ENCODE data around the gene MCC. TPM values are rescaled to one million over a fixed set of nuclear protein-coding genes. Genes with fewer than 3 reads are reported as not detected.

MCC gene
- total RNA-seq, 1 donor from 2014 or later, result 46.1 TPM

GRCh38 chr5:113495422-113495841 lies 7.2 kb upstream of the MCC start:
- Mint-ChIP-seq H3K27ac (ENCODE audit: unreplicated experiment) (no peak overlapping the region), H3K36me3 (ENCODE audit: unreplicated experiment) (peaks cover 7% of the 10 kb centered on the region), H3K4me1 (ENCODE audit: low read depth, unreplicated experiment) (peaks cover 12% of the 10 kb centered on the region), H3K9me3 (ENCODE audit: unreplicated experiment) (peaks cover 3% of the 10 kb centered on the region), H3K27me3 (ENCODE audit: unreplicated experiment) (peaks cover 4% of the 10 kb centered on the region), H3K4me3 (ENCODE audit: unreplicated experiment) (no peak overlapping the region)
- no peak for TF ChIP-seq CTCF (IDR thresholded peaks at IDR 0.05; ENCODE audit: partially characterized antibody, unreplicated experiment)
- DNase-seq, result no peak

GRCh38 chr5:113493446-113493845 lies 5.2 kb upstream of the MCC start:
- H3K4me3 Mint-ChIP-seq (ENCODE audit: unreplicated experiment), result no peak overlapping the region
- peaks cover 5% of the 10 kb centered on the region for H3K9me3 Mint-ChIP-seq (ENCODE audit: unreplicated experiment)

GRCh38 chr5:113491022-113491421 lies 2.8 kb upstream of the MCC start:
- TF ChIP-seq CTCF (IDR thresholded peaks at IDR 0.05; ENCODE audit: partially characterized antibody, unreplicated experiment), result no peak
- peaks cover 2% of the 10 kb centered on the region for H3K4me1 Mint-ChIP-seq (ENCODE audit: low read depth, unreplicated experiment)
- no peak for DNase-seq
- H3K27ac Mint-ChIP-seq (ENCODE audit: unreplicated experiment), result no peak overlapping the region
- peaks cover 4% of the 10 kb centered on the region for H3K27me3 Mint-ChIP-seq (ENCODE audit: unreplicated experiment)
- H3K36me3 Mint-ChIP-seq (ENCODE audit: unreplicated experiment), result peaks cover 11% of the 10 kb centered on the region
- H3K9me3 Mint-ChIP-seq (ENCODE audit: unreplicated experiment), result peaks cover 5% of the 10 kb centered on the region
- no peak overlapping the region for H3K4me3 Mint-ChIP-seq (ENCODE audit: unreplicated experiment)

More at GRCh38 chr5:113493446-113493845, 5.2 kb upstream of the MCC start:
- Mint-ChIP-seq H3K27me3 (ENCODE audit: unreplicated experiment) (peaks cover 4% of the 10 kb centered on the region), H3K4me1 (ENCODE audit: low read depth, unreplicated experiment) (peaks cover 12% of the 10 kb centered on the region), H3K27ac (ENCODE audit: unreplicated experiment) (no peak overlapping the region), H3K36me3 (ENCODE audit: unreplicated experiment) (peaks cover 11% of the 10 kb centered on the region)
- TF ChIP-seq CTCF (IDR thresholded peaks at IDR 0.05; ENCODE audit: partially characterized antibody, unreplicated experiment), result no peak
- DNase-seq, result no peak

GRCh38 chr5:113490317-113490716 lies 2.1 kb upstream of the MCC start:
- Mint-ChIP-seq H3K4me3 (ENCODE audit: unreplicated experiment) (no peak overlapping the region), H3K36me3 (ENCODE audit: unreplicated experiment) (peaks cover 11% of the 10 kb centered on the region), H3K27ac (ENCODE audit: unreplicated experiment) (no peak overlapping the region), H3K4me1 (ENCODE audit: low read depth, unreplicated experiment) (no peaks in the 10 kb centered on the region), H3K27me3 (ENCODE audit: unreplicated experiment) (peaks cover 2% of the 10 kb centered on the region), H3K9me3 (ENCODE audit: unreplicated experiment) (peaks cover 5% of the 10 kb centered on the region)
- TF ChIP-seq CTCF (IDR thresholded peaks at IDR 0.05; ENCODE audit: partially characterized antibody, unreplicated experiment), result no peak
- DNase-seq, result no peak

- H3K9me3 Mint-ChIP-seq (ENCODE audit: unreplicated experiment), result peaks cover 5% of the 10 kb centered on the region
- H3K36me3 Mint-ChIP-seq (ENCODE audit: unreplicated experiment), result peaks cover 11% of the 10 kb centered on the region
- no peak overlapping the region for H3K27ac Mint-ChIP-seq (ENCODE audit: unreplicated experiment)
- H3K4me1 Mint-ChIP-seq (ENCODE audit: low read depth, unreplicated experiment), result no peaks in the 10 kb centered on the region
- H3K4me3 Mint-ChIP-seq (ENCODE audit: unreplicated experiment), result no peak overlapping the region
- TF ChIP-seq CTCF (IDR thresholded peaks at IDR 0.05; ENCODE audit: partially characterized antibody, unreplicated experiment), result no peak
- DNase-seq, result no peak
- peaks cover 2% of the 10 kb centered on the region for H3K27me3 Mint-ChIP-seq (ENCODE audit: unreplicated experiment)
Measured at GRCh38 chr5:113489299-113489698, 1.0 kb upstream of the MCC start.
